GM21367 (cell line): ENCODE data around the gene PCSK5.
A peak's percentile ranks its signal among the peaks of the same experiment; 100 is the strongest.
"Not testable (repeated sequence)": the region's sequence is repeated elsewhere in the genome, so short reads cannot be mapped to it uniquely, and the experiment has no call there.

Source experiments
- ATAC-seq: cut with Tn5 transposase; IDR thresholded peaks from one replicate; pipeline ENCODE4 v1.9.1; 2021; ENCODE audit not compliant: unreplicated experiment

The PCSK5 gene

DNA sequence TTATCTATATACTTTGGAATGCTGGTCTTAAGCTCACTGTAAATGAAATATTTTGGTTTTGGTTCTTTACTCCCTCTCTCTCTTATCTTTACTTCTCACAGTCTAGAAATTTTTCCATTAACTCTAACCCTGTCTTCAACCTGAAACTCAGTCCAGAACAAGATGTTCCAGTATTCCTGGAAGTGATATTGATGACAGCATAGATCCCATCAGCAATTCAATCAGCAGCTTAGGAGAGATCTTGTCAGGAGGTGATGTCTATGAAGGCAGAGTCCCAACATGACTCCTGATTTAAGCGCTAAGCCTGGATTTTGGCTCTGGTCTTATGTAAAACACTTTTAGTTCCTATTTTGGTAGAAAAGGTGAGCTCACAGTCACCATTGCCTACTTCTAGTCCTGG is 451.1 kb downstream of the PCSK5 start:
- no peak for ATAC-seq

DNA sequence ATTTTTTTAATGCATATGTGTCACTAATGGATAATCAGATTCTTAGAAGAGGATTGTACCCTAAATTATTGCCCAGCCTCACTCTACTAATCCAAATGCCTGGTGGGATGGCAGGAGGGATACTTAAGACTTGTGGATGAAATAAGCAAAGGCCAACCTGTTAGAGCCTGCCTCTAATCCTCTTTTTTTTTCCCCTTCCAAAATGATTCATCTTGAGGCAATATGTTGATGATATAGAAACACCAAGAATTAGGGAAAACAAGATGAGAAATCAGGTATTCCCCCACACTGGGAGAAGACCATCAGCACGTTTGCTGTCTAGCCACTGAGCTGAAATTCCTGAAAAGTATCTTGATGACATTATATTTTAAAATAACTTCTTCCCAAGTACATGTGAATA is 451.7 kb downstream of the PCSK5 start:
- no peak for ATAC-seq

DNA sequence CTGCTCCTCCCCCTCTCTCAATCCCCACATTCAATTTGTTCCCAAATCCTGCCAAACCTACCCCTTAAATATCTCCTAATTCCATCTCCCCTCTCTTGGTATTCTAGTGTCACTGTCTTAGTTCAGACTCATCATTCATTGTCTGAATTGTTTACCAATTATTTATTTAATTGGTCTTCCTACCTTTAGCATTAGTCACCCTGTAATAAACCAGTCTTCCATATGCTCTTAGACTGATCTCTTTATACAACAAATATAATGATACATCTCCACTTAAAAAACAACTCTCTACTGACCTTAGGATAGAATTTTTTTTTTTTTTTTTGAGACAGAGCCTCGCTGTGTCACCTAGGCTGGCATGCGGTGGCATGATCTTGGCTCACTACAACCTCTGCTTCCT is 452.4 kb downstream of the PCSK5 start:
- no peak for ATAC-seq

DNA sequence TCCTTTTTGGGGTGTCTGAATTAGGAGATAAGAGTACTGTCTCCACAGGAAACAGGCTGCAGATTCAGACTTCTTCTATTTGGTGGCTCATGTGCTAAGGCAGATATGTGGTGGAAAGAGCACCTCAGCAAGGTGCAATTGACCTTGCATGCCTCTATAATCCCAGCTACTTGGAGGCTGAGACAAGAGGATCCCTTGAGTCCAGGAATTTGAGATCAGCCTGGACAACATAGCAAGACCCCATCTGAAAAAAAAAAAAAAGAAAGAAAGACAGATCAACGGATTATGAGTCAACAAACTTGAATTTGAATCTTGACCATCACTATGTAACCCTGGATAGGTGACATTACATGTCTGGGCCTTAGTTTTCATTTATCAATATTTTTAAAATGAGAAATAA is 459.4 kb downstream of the PCSK5 start:
- ATAC-seq, result no peak

DNA sequence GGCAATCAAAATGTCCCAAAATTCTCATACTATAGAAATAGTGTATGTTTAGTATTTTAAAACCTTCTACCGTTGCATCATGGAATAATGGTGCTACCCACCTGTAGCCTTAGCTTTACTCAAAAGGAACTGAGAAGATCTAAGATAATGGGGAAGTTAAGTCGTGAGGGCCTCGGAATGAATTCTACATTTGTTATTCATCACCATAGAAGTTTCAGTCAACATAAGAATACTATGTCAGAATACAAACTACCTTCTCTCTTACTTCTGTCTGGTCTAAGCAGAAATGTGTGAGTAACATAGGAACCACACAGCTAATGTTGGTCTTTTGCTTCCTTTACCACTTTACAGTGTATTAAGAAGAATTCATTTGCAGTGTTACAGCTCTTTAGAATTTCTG is 460.5 kb downstream of the PCSK5 start:
- ATAC-seq, result no peak

DNA sequence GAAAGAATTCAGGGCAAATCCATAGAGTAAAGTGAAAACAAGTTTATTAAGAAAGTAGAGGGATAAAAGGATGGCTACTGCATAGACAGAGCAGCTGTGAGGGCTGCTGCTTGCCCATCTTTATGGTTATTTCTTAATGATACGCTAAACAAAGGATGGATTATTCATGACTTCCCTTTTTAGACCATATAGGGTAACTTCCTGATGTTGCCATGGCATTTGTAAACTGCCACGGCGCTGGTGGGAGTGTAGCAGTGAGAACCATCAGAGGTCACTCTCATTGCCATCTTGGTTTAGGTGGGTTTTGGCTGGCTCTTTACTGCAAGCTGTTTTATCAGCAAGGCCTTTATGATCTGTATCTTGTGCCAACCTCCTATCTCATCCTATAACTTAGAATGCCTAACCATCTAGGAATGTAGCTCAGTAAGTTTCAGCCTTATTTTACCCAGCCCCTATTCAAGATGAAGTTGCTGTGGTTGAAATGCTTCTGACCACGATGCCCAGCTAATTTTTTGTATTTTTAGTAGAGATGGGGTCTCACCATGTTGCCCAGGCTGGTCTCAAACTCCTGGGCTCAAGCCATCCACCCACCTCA is 461.6 kb downstream of the PCSK5 start:
- no peak for ATAC-seq

DNA sequence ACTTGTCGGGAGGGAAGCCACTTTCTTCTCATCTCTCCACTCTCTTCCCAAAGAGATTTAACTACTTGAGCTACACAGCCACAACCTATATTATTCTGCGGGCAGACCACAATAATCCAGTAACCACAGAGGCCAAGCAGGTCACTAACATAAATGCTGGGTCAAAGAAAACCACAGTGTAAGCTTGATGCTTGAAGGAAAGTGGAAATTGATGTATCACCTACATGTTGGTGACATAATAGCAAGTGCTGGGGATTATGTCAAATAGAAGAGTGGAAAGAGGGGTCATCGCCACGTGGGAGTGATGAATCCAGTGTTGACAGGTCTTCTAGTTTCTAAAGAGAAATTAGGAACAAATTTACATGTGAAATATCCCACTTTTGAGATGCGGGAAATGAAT is 462.8 kb downstream of the PCSK5 start:
- ATAC-seq, result no peak

DNA sequence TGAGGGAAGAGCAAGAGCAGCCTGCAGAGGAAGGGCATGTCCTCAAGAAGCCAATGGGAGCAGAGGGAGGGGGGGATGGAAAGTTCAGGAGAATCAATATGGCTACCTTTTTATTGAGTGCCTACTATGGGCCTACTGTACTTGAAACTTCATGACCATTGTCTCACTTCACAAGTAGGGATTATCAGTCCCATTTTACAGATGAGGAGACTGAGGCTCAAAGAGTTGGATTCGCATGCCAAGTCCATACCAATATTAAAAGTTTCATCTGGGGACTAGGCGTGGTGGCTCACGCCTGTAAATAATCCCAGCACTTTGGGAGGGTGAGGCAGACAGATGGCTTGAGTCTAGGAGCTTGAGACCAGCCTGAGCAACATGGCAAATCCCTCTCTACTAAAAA is 463.7 kb downstream of the PCSK5 start:
- ATAC-seq, result no peak

DNA sequence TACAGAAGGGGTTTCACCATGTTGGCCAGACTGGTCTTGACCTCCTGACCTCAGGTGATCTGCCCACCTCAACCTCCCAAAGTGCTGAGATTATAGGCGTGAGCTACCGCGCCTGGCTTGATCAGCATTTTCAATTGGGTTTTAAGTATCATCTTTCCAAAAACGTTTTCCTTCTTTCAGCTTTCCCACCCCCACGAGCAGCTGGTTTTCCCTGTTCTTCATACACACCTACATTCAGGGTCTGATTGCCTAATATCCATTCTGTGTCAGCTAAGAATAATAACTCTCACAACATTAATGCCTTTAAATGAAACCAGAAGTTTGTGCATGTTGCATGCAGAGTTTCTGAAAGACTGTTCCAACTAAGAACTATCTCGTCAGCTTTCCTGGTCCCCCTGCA is 465.4 kb downstream of the PCSK5 start:
- ATAC-seq, result no peak

DNA sequence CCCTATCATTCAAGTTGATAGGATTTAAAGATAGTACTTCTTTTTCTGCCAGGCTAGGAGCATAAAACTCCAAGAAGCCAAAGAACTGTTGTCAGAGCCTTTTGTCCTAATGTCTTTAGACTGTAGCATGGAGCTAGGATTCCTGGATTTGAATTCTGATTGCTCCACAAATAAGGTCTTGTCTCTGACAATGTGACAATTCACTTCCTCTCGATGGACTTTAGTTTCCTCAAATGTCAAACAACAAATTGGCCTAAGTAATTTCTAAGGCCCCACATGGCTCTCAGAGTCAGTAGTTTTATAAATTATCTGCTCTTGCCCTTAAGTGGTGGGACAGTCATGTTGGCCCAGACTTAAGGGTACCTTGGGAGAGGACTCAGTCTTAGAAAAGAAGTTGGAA is 467.1 kb downstream of the PCSK5 start:
- no peak for ATAC-seq

DNA sequence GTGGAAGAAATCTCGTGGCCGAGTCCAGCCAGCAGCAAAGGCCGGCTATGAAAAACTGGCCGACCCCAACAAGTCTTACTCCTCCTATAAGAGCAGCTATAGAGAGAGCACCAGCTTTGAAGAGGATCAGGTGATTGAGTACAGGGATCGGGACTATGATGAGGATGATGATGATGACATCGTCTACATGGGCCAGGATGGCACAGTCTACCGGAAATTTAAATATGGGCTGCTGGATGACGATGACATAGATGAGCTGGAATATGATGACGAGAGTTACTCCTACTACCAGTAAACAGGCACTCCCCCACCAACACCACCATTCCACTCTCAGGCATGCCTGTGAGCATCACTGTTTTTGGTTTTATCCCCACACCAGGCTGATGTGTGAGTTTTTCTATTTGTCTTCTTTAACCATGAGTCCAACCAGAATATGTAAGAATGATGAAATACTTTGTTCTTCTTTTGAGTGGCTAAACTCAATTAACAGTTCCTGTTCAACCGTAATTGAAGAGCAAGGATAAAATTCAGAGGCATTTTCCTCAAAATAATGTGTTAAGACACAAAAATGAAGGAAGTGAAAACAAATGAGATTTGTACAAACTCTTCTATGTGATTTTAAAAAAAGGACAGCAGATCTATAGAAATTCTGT is 468.3 kb downstream of the PCSK5 start:
- no peak for ATAC-seq

DNA sequence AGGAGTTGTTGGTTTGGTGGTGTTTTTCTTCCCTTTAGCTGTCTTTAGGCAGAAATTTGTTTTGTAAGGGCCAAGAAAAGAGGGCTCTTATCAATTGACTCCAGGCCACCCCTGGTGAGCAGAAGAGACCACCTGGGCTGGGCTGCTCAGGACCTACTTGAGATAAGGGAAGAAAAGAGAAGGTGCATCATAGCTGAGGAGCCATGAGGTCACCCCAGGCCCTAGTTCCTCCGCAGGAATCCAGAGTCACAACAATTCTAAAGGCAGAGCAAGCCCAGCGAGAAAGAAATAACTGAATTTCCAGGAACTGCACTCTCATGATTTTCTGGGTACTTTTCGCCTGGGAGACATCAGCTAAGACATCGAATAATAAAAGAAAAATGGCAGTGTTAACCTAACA is 468.9 kb downstream of the PCSK5 start:
- ATAC-seq, result no peak

DNA sequence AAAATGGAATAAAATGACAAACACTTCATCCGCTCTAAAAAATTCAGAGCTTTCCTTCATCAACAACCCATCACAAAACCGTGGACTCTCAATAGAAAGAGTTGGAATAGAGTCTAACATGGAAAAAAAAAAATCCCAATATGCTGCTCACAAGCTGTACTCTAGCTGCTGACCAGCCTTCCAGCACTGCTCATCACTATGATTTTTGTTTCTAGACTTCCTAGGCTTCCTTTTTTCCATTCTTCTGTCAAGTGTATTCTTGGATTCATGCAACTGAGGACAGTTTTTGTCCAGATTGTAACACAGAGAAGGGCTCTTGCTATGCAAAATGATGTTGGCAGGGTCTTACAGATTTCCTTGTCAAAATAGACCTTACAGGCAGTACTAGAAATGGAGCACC is 469.3 kb downstream of the PCSK5 start:
- no peak for ATAC-seq

DNA sequence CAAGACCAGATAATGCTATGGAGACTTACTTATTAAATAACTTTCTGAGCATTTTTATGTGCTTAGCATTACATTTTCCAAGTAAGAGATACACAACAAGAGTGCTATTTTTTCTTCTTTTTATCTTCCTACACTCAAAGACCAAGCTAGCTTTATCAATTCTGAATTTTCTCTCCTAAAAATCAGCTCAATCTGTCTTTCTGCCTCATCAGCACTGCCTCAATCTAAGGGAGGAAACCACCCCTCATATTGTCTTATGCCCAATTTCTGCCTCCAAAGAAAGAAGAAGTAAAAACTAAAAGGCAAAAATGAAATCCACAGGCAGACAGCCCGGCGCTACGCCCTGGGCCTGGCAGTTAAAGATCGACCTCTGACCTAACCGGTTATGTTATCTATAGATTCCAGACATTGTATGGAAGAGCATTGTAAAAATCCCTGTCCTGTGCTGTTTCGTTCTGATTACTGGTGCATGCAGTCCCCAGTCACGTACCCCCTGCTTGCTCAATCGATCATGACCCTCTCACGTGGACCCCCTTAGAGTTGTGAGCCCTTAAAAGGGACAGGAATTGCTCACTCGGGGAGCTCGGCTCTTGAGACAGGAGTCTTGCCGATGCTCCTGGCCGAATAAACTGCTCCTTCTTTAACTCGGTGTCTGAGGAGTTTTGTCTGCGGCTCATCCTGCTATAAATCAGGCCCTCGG is 472.0 kb downstream of the PCSK5 start:
- not testable (repeated sequence) for ATAC-seq

DNA sequence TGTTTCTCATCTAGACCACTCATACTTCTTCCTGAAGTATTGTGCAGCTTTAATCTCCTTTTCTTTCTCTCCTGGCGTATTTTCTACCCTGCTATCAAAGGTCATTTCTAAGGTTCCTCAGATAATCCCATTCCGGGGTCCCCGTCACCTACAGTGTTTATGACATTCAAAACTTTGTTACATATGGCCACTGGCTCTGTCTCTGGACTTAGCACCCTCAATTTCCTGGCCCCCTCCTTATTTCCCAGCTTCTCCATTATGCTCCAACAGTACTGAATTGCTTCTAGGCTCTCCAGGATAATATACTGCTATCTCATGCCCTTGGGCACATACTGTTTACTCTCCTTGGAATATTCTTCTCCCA is 472.5 kb downstream of the PCSK5 start:
- ATAC-seq, result no peak

DNA sequence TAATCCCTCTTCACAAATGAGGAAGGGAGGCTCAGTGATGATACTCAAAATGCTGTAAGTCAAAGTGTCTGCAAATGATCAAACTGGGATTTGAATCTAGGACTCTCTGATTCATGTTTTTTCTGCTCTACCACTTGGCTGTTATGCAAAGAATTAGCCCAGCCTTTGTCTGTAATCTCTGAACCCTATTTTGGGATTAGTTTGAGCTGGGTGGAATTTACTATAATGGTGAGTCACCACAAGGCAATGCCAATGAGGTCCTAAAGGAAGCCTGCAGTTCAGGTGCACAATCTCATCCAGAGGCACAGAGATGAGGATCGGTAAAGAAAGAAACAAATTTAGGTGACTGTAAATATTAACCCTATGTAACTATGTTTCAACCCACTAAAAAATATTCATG is 474.6 kb downstream of the PCSK5 start:
- ATAC-seq, result no peak

DNA sequence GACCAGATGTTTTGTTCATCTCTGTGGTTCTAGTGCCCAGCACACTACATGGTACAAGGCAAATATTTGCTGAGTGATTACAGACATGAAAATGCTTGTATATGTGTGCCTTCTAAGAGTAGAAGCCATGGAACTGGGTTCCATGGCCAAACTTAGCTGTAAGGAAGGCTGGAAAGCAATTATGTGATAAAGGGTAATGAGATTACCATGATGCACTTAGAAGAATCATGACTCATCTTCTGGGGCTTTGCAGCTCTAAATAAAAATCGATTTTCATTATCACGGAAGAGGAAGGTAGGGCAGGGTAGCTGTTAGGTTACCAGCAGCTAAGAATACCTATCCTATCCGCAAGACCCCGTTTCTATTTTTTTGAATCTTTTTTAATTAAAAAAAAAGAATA is 475.8 kb downstream of the PCSK5 start:
- ATAC-seq, result no peak

DNA sequence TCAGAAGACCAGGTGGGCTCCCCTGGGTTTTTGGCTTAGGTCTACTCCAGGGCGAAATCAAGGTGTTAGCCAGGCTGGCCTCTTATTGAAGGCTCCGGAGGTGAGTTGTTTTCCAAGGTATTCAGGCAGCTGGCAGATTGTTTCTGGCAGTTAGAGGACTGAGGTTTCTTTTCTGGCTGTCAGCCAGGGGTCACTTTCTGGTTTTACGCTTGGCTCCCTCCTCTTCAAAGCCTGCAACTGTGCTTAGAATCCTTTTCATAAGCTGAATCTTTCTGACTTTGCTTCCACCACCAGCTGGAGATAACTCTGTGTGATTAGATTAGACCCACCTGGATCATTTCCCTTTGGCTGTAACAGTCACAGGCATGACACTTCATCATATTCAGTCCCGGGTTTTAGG is 479.1 kb downstream of the PCSK5 start:
- ATAC-seq, result peak; percentile 51

DNA sequence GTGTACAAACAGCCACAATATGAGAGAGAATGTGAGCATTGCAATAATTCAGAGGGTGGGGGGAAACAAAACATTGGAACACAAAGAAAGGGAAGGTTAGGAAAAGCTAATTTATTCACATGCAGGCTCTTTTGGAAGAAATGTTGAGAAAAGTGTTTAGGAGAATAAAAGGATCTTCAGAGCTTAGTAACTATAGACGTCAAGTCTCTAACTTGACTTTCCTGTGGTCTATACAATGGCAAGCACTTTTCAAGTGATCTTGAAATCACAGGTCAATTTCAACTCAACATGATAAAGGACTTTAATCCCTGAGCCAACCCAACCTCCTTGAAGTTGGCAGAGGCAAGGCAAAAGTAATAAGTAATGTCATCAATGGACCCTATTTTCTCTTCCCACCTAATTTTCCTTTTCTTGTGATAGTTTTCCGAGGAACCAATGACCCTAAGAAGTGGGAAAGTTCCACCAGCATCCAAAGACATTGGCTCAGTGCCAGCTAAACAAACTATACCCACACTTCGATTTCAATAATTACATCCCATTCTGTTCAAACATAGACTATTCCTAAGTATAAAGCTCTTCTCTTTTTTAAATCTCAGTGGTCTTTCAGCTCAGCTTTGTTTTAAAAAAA is 480.0 kb downstream of the PCSK5 start:
- no peak for ATAC-seq

DNA sequence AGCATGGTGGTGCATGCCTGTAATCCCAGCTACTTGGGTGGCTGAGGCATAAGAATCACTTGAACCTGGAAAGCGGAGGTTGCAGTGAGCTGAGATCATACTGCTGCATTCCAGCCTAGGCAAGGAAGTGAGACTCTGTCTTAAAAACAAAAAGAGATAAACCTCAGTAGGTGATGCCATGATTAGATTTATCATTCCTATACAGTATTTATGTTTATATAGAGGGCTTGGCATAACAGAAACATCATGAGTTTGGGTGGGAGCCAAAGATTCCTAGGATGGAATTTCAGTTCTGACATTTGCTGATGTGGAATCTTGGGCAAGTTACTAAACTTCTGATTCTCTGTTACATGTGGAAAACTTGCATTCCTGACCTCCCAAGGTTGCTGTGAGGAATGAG is 481.4 kb downstream of the PCSK5 start:
- ATAC-seq, result no peak

DNA sequence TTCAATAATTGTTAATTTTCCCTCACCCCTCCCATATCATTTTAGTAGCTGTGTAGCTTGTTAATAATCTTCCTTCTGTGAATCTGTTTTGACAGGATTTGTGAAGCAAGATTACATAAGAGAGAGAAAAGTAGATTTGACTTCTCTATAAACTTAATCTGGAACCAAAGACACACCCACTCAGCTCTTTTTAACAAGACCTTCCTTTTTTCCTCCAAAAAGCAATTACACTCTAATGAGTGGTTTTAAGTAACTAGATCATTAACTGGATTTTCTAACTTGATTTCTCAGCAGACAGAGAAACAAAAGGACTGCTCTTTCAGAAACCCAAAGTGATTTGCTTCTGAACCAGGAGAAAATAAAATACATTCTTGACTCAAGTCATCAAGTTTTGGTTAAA is 481.9 kb downstream of the PCSK5 start:
- ATAC-seq, result no peak

DNA sequence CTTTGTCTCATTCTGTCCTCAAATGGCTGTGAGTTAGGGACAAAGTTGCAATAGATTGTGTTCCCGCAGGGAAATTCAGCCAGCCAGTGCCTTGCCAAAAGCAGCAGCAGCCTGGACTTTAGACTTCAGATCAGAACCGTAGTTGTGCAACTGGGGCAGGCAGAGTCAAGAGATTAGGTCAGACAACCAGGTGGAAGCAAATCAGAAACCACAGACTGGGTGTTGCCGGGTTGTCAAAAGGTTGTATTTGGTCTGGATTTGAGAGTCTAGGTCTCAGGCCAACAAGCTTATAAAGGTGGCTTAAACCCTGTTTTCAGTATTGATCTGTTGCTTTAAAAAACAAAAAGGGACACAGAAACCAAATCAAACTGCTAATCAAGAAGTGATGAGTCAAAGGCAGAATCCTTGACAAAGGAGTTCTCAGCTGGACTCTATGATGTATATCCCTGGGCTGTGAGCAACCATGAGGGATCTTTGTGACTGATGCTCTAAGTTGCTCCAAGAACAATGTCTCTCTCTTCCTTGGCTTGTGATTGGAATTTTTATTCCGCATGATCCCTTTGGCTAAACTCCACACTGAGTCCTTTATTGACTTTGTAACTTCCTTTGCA is 482.8 kb downstream of the PCSK5 start:
- no peak for ATAC-seq
